Endothelial cell of umbilical vein (primary cell): ENCODE measurements around the gene CDC25A. TPM values are rescaled to one million over a fixed set of nuclear protein-coding genes. Genes with fewer than 3 reads are reported as not detected.

Experiments
- BruUV-seq: library from RNA; stranded (reverse); fragments of 400-500 nt; replicated peaks from 2 replicates; lab custom pipeline; 2021; lab: Mats Ljungman, UMichigan
- CTCF ChIA-PET: fragments of 300-600, 350-600 bp; sonication (Branson Sonifier 250); formaldehyde crosslinking; loops from one replicate; lab custom pipeline; 2021; ENCODE audit warnings: antibody characterized with exemption, inconsistent platforms; lab: Charles Lee
- POLR2A ChIA-PET: fragments of 300-600, 350-600 bp; sonication (Branson Sonifier 250); formaldehyde crosslinking; loops from one replicate; lab custom pipeline; 2021; ENCODE audit warnings: antibody characterized with exemption, inconsistent platforms; lab: Charles Lee
- DNase-seq: peaks from one replicate; pipeline ENCODE4 v3.0.0-alpha.2; 2011; ENCODE audit warnings: low read depth, low spot score
- FAIRE-seq: peaks from 2 replicates; lab custom pipeline; 2011; peaks lifted over from hg19 to GRCh38; lab: Jason Lieb, UNC
- H2AFZ ChIP-seq: 2 replicates; pipeline ENCODE4 v1.6.0; 2012; ENCODE audit warnings: low read depth, low read length, control low read depth, inconsistent platforms
- H3K27ac ChIP-seq: 2 replicates; pipeline ENCODE4 v1.5.1; 2011; ENCODE audit warnings: low read depth, mild to moderate bottlenecking, control low read depth, low read length, moderate library complexity; ENCODE audit not compliant: insufficient read depth
- H3K27me3 ChIP-seq, 2 experiments: 2 replicates each; pipeline versions ENCODE4 v1.6.0 to v1.6.1; 2011; ENCODE audit warnings: low read length in 2 of 2, mixed read lengths in 1 of 2; ENCODE audit not compliant: control insufficient read depth in 2 of 2, insufficient read depth in 2 of 2
- H3K36me3 ChIP-seq, 2 experiments: 2 replicates in 1 of 2; 3 replicates in 1 of 2; pipeline ENCODE4 v1.5.1; 2011; ENCODE audit warnings: low read length in 2 of 2, mild to moderate bottlenecking in 1 of 2, moderate library complexity in 1 of 2; ENCODE audit not compliant: control insufficient read depth in 2 of 2, insufficient read depth in 2 of 2; ENCODE audit errors: extremely low read depth in 1 of 2
- H3K4me1 ChIP-seq: 3 replicates; pipeline ENCODE4 v1.5.1; 2011; ENCODE audit warnings: mild to moderate bottlenecking, low read length; ENCODE audit not compliant: control insufficient read depth, insufficient read depth; ENCODE audit errors: extremely low read depth
- H3K4me2 ChIP-seq: 2 replicates; pipeline ENCODE4 v1.6.1; 2011; ENCODE audit warnings: low read length, control low read depth, mixed read lengths; ENCODE audit not compliant: insufficient read depth
- H3K4me3 ChIP-seq, 3 experiments: fragments of 200-600 bp in 1 of 3; sonication (generic), shearing (Covaris generic) in 1 of 3; replicated peaks in 1 of 3; 2 replicates each; pipeline ENCODE4 v1.5.1; 2011 to 2016; ENCODE audit warnings: control low read depth in 3 of 3, low read length in 3 of 3, mild to moderate bottlenecking in 2 of 3, inconsistent platforms in 1 of 3, low read depth in 1 of 3, moderate library complexity in 1 of 3; ENCODE audit not compliant: insufficient read depth in 1 of 3
- H3K79me2 ChIP-seq: 2 replicates; pipeline ENCODE4 v1.6.0; 2012; ENCODE audit warnings: low read length, inconsistent platforms; ENCODE audit not compliant: control insufficient read depth, insufficient read depth
- H3K9ac ChIP-seq: replicated peaks from 2 replicates; pipeline ENCODE3; 2011; ENCODE audit warnings: low read length, control low read depth; ENCODE audit not compliant: insufficient read depth; ENCODE audit errors: extremely low read depth
- H3K9me1 ChIP-seq: replicated peaks from 3 replicates; pipeline ENCODE4 v1.6.0; 2011; ENCODE audit warnings: mild to moderate bottlenecking, low read length; ENCODE audit not compliant: control insufficient read depth, insufficient read depth; ENCODE audit errors: extremely low read depth
- H3K9me3 ChIP-seq: replicated peaks from 2 replicates; pipeline ENCODE4 v1.5.1; 2012; ENCODE audit warnings: low read length, inconsistent platforms; ENCODE audit not compliant: control insufficient read depth, insufficient read depth
- H4K20me1 ChIP-seq: replicated peaks from 2 replicates; pipeline ENCODE3; 2011; ENCODE audit warnings: mild to moderate bottlenecking, low read length; ENCODE audit not compliant: control insufficient read depth, insufficient read depth; ENCODE audit errors: extremely low read depth
- CTCF ChIP-seq, 2 donors: IDR thresholded peaks; 1 replicate in 1 of 2; 2 replicates in 1 of 2; pipeline ENCODE4 v1.5.1; 2011; ENCODE audit warnings: low read length in 2 of 2, mild to moderate bottlenecking in 2 of 2, moderate library complexity in 2 of 2, control low read depth in 1 of 2, inconsistent platforms in 1 of 2, low read depth in 1 of 2; ENCODE audit not compliant: insufficient read depth in 1 of 2; ENCODE audit errors: extremely low read depth in 1 of 2
- EZH2 ChIP-seq: IDR thresholded peaks from 2 replicates; pipeline ENCODE4 v1.6.1; 2012; ENCODE audit warnings: borderline replicate concordance, low read depth, mild to moderate bottlenecking, moderate library complexity, low read length, inconsistent platforms; ENCODE audit not compliant: severe bottlenecking
- FOS ChIP-seq: IDR thresholded peaks from 2 replicates; pipeline ENCODE4 v1.6.1; 2011; ENCODE audit warnings: mild to moderate bottlenecking, low read length, moderate library complexity, borderline replicate concordance; ENCODE audit not compliant: insufficient read depth
- GATA2 ChIP-seq: IDR thresholded peaks from 2 replicates; pipeline ENCODE4 v1.7.0; 2011; ENCODE audit warnings: low read depth, mild to moderate bottlenecking, moderate library complexity, mixed read lengths, low read length; ENCODE audit not compliant: insufficient read length, insufficient read depth
- JUN ChIP-seq: IDR thresholded peaks from 2 replicates; pipeline ENCODE4 v1.6.1; 2011; ENCODE audit warnings: borderline replicate concordance, low read depth; ENCODE audit not compliant: insufficient read length, insufficient read depth
- MAX ChIP-seq: IDR thresholded peaks from 2 replicates; pipeline ENCODE4 v1.6.1; 2011; ENCODE audit not compliant: insufficient read depth, insufficient read length
- MYC ChIP-seq: IDR thresholded peaks from one replicate; pipeline ENCODE4 v1.6.1; 2011; ENCODE audit warnings: mild to moderate bottlenecking, low read depth, low read length
- POLR2A ChIP-seq: IDR thresholded peaks from 2 replicates; pipeline ENCODE4 v1.6.1; 2012; ENCODE audit warnings: low read depth, mild to moderate bottlenecking, control low read depth, low read length
- POLR2AphosphoS5 ChIP-seq: IDR thresholded peaks from 2 replicates; pipeline ENCODE4 v1.6.1; 2012; ENCODE audit warnings: low read depth, mild to moderate bottlenecking, control low read depth, low read length, moderate library complexity; ENCODE audit not compliant: insufficient read depth
- dilution Hi-C: fragments of 300-500 bp; cut with MboI; formaldehyde crosslinking; loops from one replicate; pipeline ENCODE4 v1.15.0; 2019; ENCODE audit warnings: low sequenced_read_pairs; ENCODE audit not compliant: extremely low pct_ligation_motif_present
- intact Hi-C: fragments of 100-400 bp; cut with micrococcal nuclease; formaldehyde crosslinking; loops from one replicate; pipeline ENCODE4 v1.10.0; 2022
- polyA plus RNA-seq, 4 experiments: library from polyadenylated mRNA; depleted of rRNA in 3 of 4; stranded (reverse) in 3 of 4; unstranded in 1 of 4; fragments of >200 nt; gene quantifications; 2 replicates each; pipeline versions ENCODE4 v1.2.1 to v1.2.3, GENCODE V29; 2011 to 2012; ENCODE audit warnings: missing spikeins in 1 of 4
- total RNA-seq: library from RNA; stranded (reverse); gene quantifications from 2 replicates; pipeline ENCODE4 v1.2.3, GENCODE V29; 2021

CDC25A gene
- total and polyA plus RNA-seq, 2 donors (not counting 3 experiments of a cell fraction or from before 2014, with no cell fraction given) = 5.5 to 18.4 TPM

DNA sequence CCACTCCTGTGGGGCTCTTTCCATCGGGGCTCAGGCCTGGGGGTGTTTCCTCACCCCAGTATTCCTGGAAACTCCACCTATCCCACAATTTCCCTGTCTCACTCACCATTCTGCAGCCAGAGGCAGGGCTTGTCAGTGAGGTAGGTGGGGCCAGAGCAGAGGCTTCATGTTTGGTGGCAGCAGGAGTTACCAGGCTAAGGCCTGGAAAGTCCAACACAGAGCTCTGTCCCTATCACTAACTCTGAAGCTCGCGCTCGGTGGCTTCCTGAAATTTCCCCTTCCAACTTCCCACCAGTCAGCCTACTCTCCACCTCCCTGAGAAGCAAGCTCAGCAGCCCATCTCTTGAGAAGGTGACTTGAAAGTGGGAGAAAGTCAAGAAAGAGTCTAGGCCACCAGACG lies 44.2 kb downstream of the CDC25A start:
- Histone ChIP-seq H3K4me3 (no peak overlapping the region), H4K20me1 (no peaks in the 10 kb centered on the region), H3K9me1 (no peaks in the 10 kb centered on the region), H3K79me2 (no peaks in the 10 kb centered on the region), H3K27ac (no peak overlapping the region), H3K36me3 (no peaks in the 10 kb centered on the region), H3K4me2 (no peak overlapping the region), H3K4me1 (peaks cover 9% of the 10 kb centered on the region), H3K27me3 (no peaks in the 10 kb centered on the region), H3K9me3 (no peaks in the 10 kb centered on the region), H3K9ac (no peak overlapping the region), H2AFZ (no peak overlapping the region)
- dilution Hi-C loops = no loop called here
- no peak for DNase-seq
- no TSS peak for BruUV-seq
- intact Hi-C loops = no loop called here
- no peak for FAIRE-seq
- ChIA-PET CTCF (no interaction called here), POLR2A (no interaction called here)
- TF ChIP-seq JUN (no peak), EZH2 (no peak), POLR2A (no peak), MAX (no peak), GATA2 (no peak), FOS (no peak), CTCF (IDR thresholded peaks at IDR 0.05; ENCODE audit: extremely low read depth in 1 of 2, insufficient read depth in 1 of 2, low read depth in 1 of 2, low read length in 2 of 2) (no peak), MYC (no peak), POLR2AphosphoS5 (no peak)
